Measurements from ENCODE around the gene STRAP.
"Not testable (repeated sequence)": the region's sequence is repeated elsewhere in the genome, so short reads cannot be mapped to it uniquely, and the experiment has no call there.

The STRAP gene

DNA sequence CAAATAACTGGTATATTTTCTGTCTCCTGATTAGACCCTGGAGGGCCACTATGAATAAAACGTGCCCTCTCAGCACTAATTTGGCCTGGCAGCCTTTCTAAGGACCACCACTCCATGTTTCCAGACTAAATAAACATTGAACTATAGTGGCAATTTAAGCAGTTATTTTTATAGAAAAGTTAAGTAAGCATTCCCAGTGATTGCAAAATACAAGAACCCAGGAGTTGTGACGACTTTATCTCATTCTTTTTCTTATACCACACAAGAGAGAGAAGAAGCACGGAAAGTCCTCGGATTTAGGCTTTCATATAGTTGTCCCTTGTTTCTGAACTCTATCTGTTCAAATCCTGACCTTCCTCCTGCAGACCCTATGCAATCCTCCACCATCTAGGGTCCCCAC, 23.1 kb upstream of the STRAP start:
- TF ChIP-seq FOXP2 (optimal IDR thresholded peaks at IDR 0.05; ENCODE audit: control extremely low read depth, extremely low read length, insufficient read depth) (no peak), EZH2 (IDR thresholded peaks at IDR 0.05) (no peak), POLR2AphosphoS5 (IDR thresholded peaks at IDR 0.05; ENCODE audit: borderline replicate concordance, low read depth, low read length) (no peak)
- H3K4me3 ChIP-seq = no peak overlapping the region
- no peak overlapping the region for H3K27ac ChIP-seq
- no peaks in the 10 kb centered on the region for H3K36me3 ChIP-seq (ENCODE audit: insufficient read depth, low read length)
- H3K9me3 ChIP-seq (ENCODE audit: low read depth, low read length) = no peaks in the 10 kb centered on the region
- no peak for DNase-seq (ENCODE audit: low read depth, low spot score)
- H3K9ac ChIP-seq (ENCODE audit: insufficient read length) = no peak overlapping the region

DNA sequence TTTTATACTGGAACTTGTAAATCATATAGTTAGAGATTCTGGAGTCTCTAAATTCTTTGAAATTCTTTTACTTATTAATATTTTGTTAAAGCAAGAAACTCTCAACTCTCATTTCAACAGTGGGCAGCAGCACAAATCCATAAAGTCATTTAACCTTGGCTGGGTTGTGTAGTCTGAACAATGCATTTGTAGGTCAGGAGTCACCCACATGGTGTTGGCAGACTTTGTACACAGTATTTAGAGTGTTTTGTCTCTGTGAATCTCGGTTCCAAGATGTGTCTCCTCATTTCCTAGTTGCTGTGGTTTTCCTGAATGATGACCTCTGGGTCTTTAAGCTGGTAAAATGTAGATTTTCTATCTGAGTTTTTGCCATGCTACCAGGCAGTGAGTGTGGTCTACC, 20.8 kb upstream of the STRAP start:
- H3K36me3 ChIP-seq (ENCODE audit: insufficient read depth, low read length) = no peaks in the 10 kb centered on the region
- H3K4me3 ChIP-seq = no peak overlapping the region
- no peak overlapping the region for H3K9ac ChIP-seq (ENCODE audit: insufficient read length)
- H3K27ac ChIP-seq = no peak overlapping the region
- H3K9me3 ChIP-seq (ENCODE audit: low read depth, low read length) = no peaks in the 10 kb centered on the region
- no peak for DNase-seq (ENCODE audit: low read depth, low spot score)
- TF ChIP-seq FOXP2 (optimal IDR thresholded peaks at IDR 0.05; ENCODE audit: control extremely low read depth, extremely low read length, insufficient read depth) (no peak), POLR2AphosphoS5 (IDR thresholded peaks at IDR 0.05; ENCODE audit: borderline replicate concordance, low read depth, low read length) (no peak), EZH2 (IDR thresholded peaks at IDR 0.05) (no peak)

GRCh38 chr12:15862840-15863239, 19.3 kb upstream of the STRAP start:
- Histone ChIP-seq H3K9me3 (ENCODE audit: low read depth, low read length) (no peaks in the 10 kb centered on the region), H3K9ac (ENCODE audit: insufficient read length) (no peak overlapping the region), H3K4me3 (no peak overlapping the region), H3K27ac (no peak overlapping the region), H3K36me3 (ENCODE audit: insufficient read depth, low read length) (no peaks in the 10 kb centered on the region)
- TF ChIP-seq EZH2 (IDR thresholded peaks at IDR 0.05) = no peak
- DNase-seq (ENCODE audit: low read depth, low spot score) = no peak

DNA sequence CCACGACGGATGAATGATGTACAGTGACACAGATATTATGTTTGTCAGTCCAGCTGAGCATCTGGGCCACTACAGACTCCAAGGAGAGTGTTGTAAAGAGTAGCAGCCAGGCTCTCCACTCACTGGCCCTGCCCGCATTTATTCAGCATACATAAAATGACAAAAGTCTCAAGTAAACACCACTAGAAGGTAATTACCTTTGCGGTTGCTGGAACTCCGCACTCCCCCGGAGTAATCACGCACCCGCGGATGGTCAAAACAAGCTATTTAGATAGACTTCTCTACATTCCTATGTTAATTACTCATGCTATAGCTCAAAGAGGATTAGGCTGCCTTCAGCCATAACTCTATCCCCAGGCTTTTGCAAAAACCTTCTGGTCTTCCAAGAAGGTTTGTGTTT, 18.8 kb upstream of the STRAP start:
- Histone ChIP-seq H3K27ac (no peak overlapping the region), H3K4me3 (no peak overlapping the region), H3K9me3 (ENCODE audit: low read depth, low read length) (no peaks in the 10 kb centered on the region), H3K36me3 (ENCODE audit: insufficient read depth, low read length) (no peaks in the 10 kb centered on the region), H3K9ac (ENCODE audit: insufficient read length) (no peak overlapping the region)
- TF ChIP-seq POLR2AphosphoS5 (IDR thresholded peaks at IDR 0.05; ENCODE audit: borderline replicate concordance, low read depth, low read length) (no peak), EZH2 (IDR thresholded peaks at IDR 0.05) (no peak), FOXP2 (optimal IDR thresholded peaks at IDR 0.05; ENCODE audit: control extremely low read depth, extremely low read length, insufficient read depth) (no peak)
- DNase-seq (ENCODE audit: low read depth, low spot score) = no peak

DNA sequence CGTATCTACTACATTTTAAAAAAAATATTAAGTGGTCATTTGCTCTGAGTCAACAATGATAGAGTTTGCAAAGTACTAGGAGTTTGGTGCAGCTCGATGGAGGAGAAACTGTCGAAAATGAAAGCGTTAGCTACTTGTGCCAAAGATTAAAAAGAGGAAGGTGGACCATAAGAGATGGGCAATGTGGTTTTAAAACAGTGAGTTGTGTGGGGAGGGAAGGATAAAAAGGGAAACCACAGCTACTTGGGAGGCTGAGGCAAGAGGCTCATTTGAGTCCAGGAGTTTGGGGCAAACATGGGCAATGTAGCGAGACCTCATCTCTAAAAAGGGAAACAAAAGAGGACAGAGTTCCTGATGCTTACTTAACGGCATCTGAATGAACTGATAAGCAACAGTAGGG, 18.2 kb upstream of the STRAP start:
- no peak overlapping the region for H3K27ac ChIP-seq
- no peak overlapping the region for H3K4me3 ChIP-seq
- TF ChIP-seq EZH2 (IDR thresholded peaks at IDR 0.05) = no peak
- no peak for TF ChIP-seq POLR2AphosphoS5 (IDR thresholded peaks at IDR 0.05; ENCODE audit: borderline replicate concordance, low read depth, low read length)
- TF ChIP-seq FOXP2 (optimal IDR thresholded peaks at IDR 0.05; ENCODE audit: control extremely low read depth, extremely low read length, insufficient read depth) = no peak
- no peak overlapping the region for H3K9ac ChIP-seq (ENCODE audit: insufficient read length)
- H3K9me3 ChIP-seq (ENCODE audit: low read depth, low read length) = no peaks in the 10 kb centered on the region
- no peak for DNase-seq (ENCODE audit: low read depth, low spot score)
- H3K36me3 ChIP-seq (ENCODE audit: insufficient read depth, low read length) = no peaks in the 10 kb centered on the region

- Histone ChIP-seq H3K9ac (ENCODE audit: insufficient read length) (no peak overlapping the region), H3K4me3 (no peak overlapping the region), H3K36me3 (ENCODE audit: insufficient read depth, low read length) (no peaks in the 10 kb centered on the region), H3K27ac (no peak overlapping the region), H3K9me3 (ENCODE audit: low read depth, low read length) (peaks cover 2% of the 10 kb centered on the region; the same call in 1 of the 2 replicates)
- no peak for DNase-seq (ENCODE audit: low read depth, low spot score)
- TF ChIP-seq POLR2AphosphoS5 (IDR thresholded peaks at IDR 0.05; ENCODE audit: borderline replicate concordance, low read depth, low read length) (no peak), FOXP2 (optimal IDR thresholded peaks at IDR 0.05; ENCODE audit: control extremely low read depth, extremely low read length, insufficient read depth) (no peak), EZH2 (IDR thresholded peaks at IDR 0.05) (no peak)
Observed at GRCh38 chr12:15868186-15868585, 14.0 kb upstream of the STRAP start.

DNA sequence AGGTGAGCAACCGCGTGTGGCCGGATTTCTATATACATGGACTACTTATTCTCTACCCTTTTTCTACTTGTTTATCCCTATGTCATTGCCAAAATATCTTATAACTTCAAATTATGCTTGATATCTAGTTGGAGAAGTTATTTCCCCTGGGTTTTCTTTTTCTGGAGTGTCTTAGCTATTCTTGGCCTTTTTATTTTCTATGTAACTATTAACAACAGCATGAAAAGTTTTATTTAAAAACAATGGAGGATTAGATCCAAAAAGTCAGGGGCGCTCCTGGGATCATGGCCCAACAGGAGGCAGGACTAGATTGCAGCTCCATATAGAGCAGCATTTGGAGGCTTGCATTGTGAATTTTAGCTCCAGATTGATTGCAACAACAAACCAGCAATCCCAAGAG, 8.6 kb upstream of the STRAP start:
- no peak overlapping the region for H3K9ac ChIP-seq (ENCODE audit: insufficient read length)
- no peak overlapping the region for H3K4me3 ChIP-seq
- no peak for TF ChIP-seq FOXP2 (optimal IDR thresholded peaks at IDR 0.05; ENCODE audit: control extremely low read depth, extremely low read length, insufficient read depth)
- TF ChIP-seq EZH2 (IDR thresholded peaks at IDR 0.05) = no peak
- TF ChIP-seq POLR2AphosphoS5 (IDR thresholded peaks at IDR 0.05; ENCODE audit: borderline replicate concordance, low read depth, low read length) = no peak

GRCh38 chr12:15874556-15875145, 7.5 kb upstream of the STRAP start:
- not testable (repeated sequence) for DNase-seq (ENCODE audit: low read depth, low spot score); H3K9ac ChIP-seq (ENCODE audit: insufficient read length); H3K4me3 ChIP-seq; H3K36me3 ChIP-seq (ENCODE audit: insufficient read depth, low read length); H3K9me3 ChIP-seq (ENCODE audit: low read depth, low read length); H3K27ac ChIP-seq

More for the DNA sequence above, 8.6 kb upstream of the STRAP start:
- Histone ChIP-seq H3K9me3 (ENCODE audit: low read depth, low read length) (peaks cover 2% of the 10 kb centered on the region; the same call in 1 of the 2 replicates), H3K36me3 (ENCODE audit: insufficient read depth, low read length) (no peaks in the 10 kb centered on the region), H3K27ac (no peak overlapping the region)
- DNase-seq (ENCODE audit: low read depth, low spot score) = no peak

DNA sequence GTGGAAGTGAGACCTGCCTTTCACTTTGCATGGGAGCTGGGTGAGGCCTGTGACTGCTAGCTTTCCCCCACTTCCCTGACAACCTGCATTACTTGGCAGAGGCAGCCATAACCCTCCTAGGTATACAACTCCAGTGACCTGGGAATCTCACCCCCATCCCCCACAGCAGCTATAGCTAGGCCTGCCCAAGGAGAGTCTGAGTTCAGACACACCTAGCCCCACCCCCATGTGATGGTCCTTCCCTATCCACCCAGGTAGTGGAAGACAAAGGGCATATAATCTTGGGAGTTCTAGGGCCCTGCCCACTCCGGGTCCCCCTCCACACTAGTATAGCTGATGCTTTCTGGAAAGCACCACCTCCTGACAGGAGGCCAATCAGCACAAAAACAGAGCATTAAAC, 6.3 kb upstream of the STRAP start:
- Histone ChIP-seq H3K27ac (no peak overlapping the region), H3K4me3 (no peak overlapping the region), H3K9ac (ENCODE audit: insufficient read length) (no peak overlapping the region), H3K9me3 (ENCODE audit: low read depth, low read length) (no peaks in the 10 kb centered on the region), H3K36me3 (ENCODE audit: insufficient read depth, low read length) (no peaks in the 10 kb centered on the region)
- no peak for TF ChIP-seq POLR2AphosphoS5 (IDR thresholded peaks at IDR 0.05; ENCODE audit: borderline replicate concordance, low read depth, low read length)
- no peak for TF ChIP-seq FOXP2 (optimal IDR thresholded peaks at IDR 0.05; ENCODE audit: control extremely low read depth, extremely low read length, insufficient read depth)
- no peak for TF ChIP-seq EZH2 (IDR thresholded peaks at IDR 0.05)
- DNase-seq (ENCODE audit: low read depth, low spot score) = no peak

Data from SK-N-MC (cell line).